Measurements from ENCODE around the gene RIMBP3C.
"Not testable (repeated sequence)": the region's sequence is repeated elsewhere in the genome, so short reads cannot be mapped to it uniquely, and the experiment has no call there.

RIMBP3C gene

GRCh38 chr22:21551361-21551760 lies at the start of gene RIMBP3C:
TSS of gene RIMBP3C (minus strand) at chr22:21551461. CDS start at chr22:21550976, 485 bp downstream.
- not testable (repeated sequence) for DNase-seq

- DNase-seq, result no peak
Measured at GRCh38 chr22:21599053-21599893, 48.0 kb upstream of the RIMBP3C start.

- DNase-seq, result no peak
Measured at GRCh38 chr22:21598302-21598701, 47.0 kb upstream of the RIMBP3C start.

GRCh38 chr22:21596356-21597135 lies 45.3 kb upstream of the RIMBP3C start:
- DNase-seq, result not testable (repeated sequence)

GRCh38 chr22:21594865-21595452 lies 43.7 kb upstream of the RIMBP3C start:
- DNase-seq, result no peak

GRCh38 chr22:21593406-21594232 lies 42.4 kb upstream of the RIMBP3C start:
- no peak for DNase-seq

- no peak for DNase-seq
Measured at GRCh38 chr22:21592422-21592821, 41.2 kb upstream of the RIMBP3C start.

- DNase-seq, result no peak
Measured at GRCh38 chr22:21591695-21592094, 40.4 kb upstream of the RIMBP3C start.

GRCh38 chr22:21590809-21591641 lies 39.8 kb upstream of the RIMBP3C start:
- no peak for DNase-seq

GRCh38 chr22:21589396-21589795 lies 38.1 kb upstream of the RIMBP3C start:
- DNase-seq, result no peak

GRCh38 chr22:21587803-21588611 lies 36.7 kb upstream of the RIMBP3C start:
- peak; percentile 18 for DNase-seq

- no peak for DNase-seq
Measured at GRCh38 chr22:21585389-21585788, 34.1 kb upstream of the RIMBP3C start.

GRCh38 chr22:21582801-21583740 lies 31.8 kb upstream of the RIMBP3C start:
- DNase-seq, result no peak

GRCh38 chr22:21581009-21581713 lies 29.9 kb upstream of the RIMBP3C start:
- not testable (repeated sequence) for DNase-seq

- DNase-seq, result not testable (repeated sequence)
Measured at GRCh38 chr22:21580623-21581007, 29.4 kb upstream of the RIMBP3C start.

- no peak for DNase-seq
Measured at GRCh38 chr22:21579474-21579851, 28.2 kb upstream of the RIMBP3C start.

GRCh38 chr22:21573750-21574494 lies 22.7 kb upstream of the RIMBP3C start:
- DNase-seq, result no peak

GRCh38 chr22:21573293-21573734 lies 22.1 kb upstream of the RIMBP3C start:
- no peak for DNase-seq

Data from NCI-H226 (cell line).